ENCODE results near the gene DYNLRB1. TPM values are rescaled to one million over a fixed set of nuclear protein-coding genes. Genes with fewer than 3 reads are reported as not detected.
A peak's percentile ranks its signal among the peaks of the same experiment; 100 is the strongest.

The DYNLRB1 gene
- total RNA-seq, 1 donor from 2014 or later: 193 TPM

GRCh38 chr20:34578521-34578920 is 62.3 kb downstream of the DYNLRB1 start:
- TF ChIP-seq, protein P1, sequence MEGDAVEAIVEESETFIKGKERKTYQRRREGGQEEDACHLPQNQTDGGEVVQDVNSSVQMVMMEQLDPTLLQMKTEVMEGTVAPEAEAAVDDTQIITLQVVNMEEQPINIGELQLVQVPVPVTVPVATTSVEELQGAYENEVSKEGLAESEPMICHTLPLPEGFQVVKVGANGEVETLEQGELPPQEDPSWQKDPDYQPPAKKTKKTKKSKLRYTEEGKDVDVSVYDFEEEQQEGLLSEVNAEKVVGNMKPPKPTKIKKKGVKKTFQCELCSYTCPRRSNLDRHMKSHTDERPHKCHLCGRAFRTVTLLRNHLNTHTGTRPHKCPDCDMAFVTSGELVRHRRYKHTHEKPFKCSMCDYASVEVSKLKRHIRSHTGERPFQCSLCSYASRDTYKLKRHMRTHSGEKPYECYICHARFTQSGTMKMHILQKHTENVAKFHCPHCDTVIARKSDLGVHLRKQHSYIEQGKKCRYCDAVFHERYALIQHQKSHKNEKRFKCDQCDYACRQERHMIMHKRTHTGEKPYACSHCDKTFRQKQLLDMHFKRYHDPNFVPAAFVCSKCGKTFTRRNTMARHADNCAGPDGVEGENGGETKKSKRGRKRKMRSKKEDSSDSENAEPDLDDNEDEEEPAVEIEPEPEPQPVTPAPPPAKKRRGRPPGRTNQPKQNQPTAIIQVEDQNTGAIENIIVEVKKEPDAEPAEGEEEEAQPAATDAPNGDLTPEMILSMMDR (conservative IDR thresholded peaks at IDR 0.05; ENCODE audit: low read depth, low read length): no peak
- DNase-seq (ENCODE audit: low read depth): no peak
- H3K4me3 ChIP-seq (ENCODE audit: low read depth, low read length): no peak overlapping the region

- H3K4me3 ChIP-seq (ENCODE audit: low read depth, low read length): no peak overlapping the region
- DNase-seq (ENCODE audit: low read depth): peak; percentile 48
These were observed 63.2 kb downstream of the DYNLRB1 start for GRCh38 chr20:34579191-34579978.

DNA sequence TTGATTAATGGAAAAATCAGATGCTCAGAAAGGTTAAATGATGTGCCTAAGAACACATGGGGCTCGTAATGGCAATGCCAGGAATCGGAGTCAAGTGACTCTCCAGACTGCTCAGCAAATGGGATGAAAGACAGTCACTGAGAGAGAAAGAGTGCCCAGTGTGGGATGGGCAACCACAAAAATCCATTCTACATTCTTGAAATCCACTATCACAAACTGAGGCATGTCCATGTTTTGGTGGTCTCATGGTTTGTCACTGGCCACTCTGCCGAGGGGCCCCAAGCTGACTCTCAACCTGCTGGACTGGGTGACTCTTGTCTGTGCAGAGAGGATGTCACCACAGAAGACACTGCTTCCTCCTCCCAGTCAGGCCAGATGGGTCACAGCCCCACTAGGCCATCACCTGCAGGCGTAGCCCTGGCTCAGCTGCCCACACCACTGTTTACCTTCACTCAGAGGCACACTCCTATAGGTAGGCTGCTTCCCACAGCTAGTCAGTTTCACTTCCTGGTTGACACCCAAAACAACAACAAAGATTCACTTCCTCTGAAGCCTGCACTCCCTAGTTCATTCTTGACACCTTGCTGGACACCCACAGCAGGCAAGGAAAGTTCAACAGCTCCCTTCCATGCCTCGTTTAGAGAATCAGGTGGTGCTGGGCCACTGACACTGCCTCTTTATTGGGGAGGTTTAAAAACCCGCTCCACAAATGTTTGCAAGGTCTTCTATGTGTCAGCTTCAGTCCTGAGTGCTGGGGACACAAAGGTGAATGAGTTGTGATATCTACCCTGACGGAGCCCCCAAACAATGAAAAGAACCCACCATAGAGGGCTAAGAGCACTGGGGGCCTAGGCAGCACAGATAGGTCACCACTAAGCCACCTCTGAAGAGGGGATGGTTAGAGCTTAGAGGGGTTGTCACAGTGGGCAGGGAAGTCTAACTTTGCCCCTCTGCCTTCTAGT is 64.0 kb downstream of the DYNLRB1 start:
- H3K4me3 ChIP-seq (ENCODE audit: low read depth, low read length): no peak overlapping the region
- DNase-seq (ENCODE audit: low read depth): no peak
- TF ChIP-seq, protein P1 (conservative IDR thresholded peaks at IDR 0.05; ENCODE audit: low read depth, low read length): no peak

More at GRCh38 chr20:34579191-34579978, 63.2 kb downstream of the DYNLRB1 start:
- TF ChIP-seq, protein P1 (conservative IDR thresholded peaks at IDR 0.05; ENCODE audit: low read depth, low read length): peak; percentile 90

- TF ChIP-seq, protein P1 (conservative IDR thresholded peaks at IDR 0.05; ENCODE audit: low read depth, low read length): no peak
- DNase-seq (ENCODE audit: low read depth): no peak
- H3K4me3 ChIP-seq (ENCODE audit: low read depth, low read length): no peak overlapping the region
These were observed 65.3 kb downstream of the DYNLRB1 start for GRCh38 chr20:34581341-34582184.

DNA sequence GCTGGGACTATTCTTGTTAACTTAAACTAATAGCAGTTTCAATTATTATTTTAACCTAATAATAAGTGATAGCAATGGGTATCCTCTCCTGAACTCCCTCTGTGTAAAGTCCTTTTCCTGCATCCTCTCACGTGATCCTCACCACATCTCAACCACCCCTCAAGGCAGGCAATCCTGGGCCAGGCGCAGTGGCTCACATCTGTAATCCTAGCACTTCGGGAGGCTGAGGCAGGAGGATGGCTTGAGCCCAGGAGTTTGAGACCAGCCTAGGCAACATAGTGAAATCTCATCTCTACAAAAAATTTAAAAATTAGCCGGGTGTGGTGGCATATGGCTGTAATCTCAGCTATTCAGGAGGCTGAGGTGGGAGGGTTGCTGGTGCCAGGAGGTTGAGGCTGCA is 66.0 kb downstream of the DYNLRB1 start:
- TF ChIP-seq, protein P1 (conservative IDR thresholded peaks at IDR 0.05; ENCODE audit: low read depth, low read length): no peak
- no peak for DNase-seq (ENCODE audit: low read depth)
- no peak overlapping the region for H3K4me3 ChIP-seq (ENCODE audit: low read depth, low read length)

DNA sequence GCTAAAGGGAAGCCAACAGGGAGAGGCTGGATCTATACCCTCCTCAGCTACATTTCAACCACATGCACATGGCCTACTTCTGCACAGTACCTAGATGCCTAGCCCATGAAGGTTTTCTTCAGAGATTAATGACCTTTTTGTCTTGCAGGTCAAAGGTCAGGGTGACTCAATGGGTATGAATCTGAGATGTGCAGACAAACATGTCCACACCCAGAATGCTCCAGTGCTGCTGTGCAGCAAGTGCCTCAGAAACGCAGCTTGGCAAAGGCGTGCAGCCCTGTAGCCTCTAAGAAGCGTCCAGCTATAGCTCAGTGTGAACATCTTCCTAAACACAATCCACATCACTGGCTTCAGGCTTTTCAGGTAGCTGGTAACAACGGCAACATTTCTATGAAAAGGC is 66.7 kb downstream of the DYNLRB1 start:
- H3K4me3 ChIP-seq (ENCODE audit: low read depth, low read length): no peak overlapping the region
- TF ChIP-seq, protein P1 (conservative IDR thresholded peaks at IDR 0.05; ENCODE audit: low read depth, low read length): no peak
- no peak for DNase-seq (ENCODE audit: low read depth)
